H9 (cell line): ENCODE data around the gene BIRC7. TPM values are rescaled to one million over a fixed set of nuclear protein-coding genes. Genes with fewer than 3 reads are reported as not detected.

ENCODE experiments used
- DNase-seq: peaks from one replicate; pipeline ENCODE4 v3.0.0-alpha.2; 2017
- H2AFZ ChIP-seq: one replicate; pipeline ENCODE4 v1.6.1; 2013; ENCODE audit warnings: mild to moderate bottlenecking, low read length, control low read depth, moderate library complexity
- H2AK5ac ChIP-seq: 2 replicates; pipeline ENCODE4 v1.6.1; 2013; ENCODE audit warnings: low read length, control low read depth, mixed read lengths; ENCODE audit not compliant: insufficient read length
- H2BK120ac ChIP-seq: one replicate; pipeline ENCODE4 v1.6.1; 2013; ENCODE audit warnings: low read depth, mild to moderate bottlenecking, low read length, control low read depth, inconsistent platforms; ENCODE audit not compliant: poor library complexity, severe bottlenecking
- H2BK12ac ChIP-seq: 2 replicates; pipeline ENCODE4 v1.6.1; 2013; ENCODE audit warnings: low read length, control low read depth, mixed read lengths, low read depth; ENCODE audit not compliant: insufficient read length
- H2BK15ac ChIP-seq: 2 replicates; pipeline ENCODE4 v1.6.1; 2013; ENCODE audit warnings: low read depth, low read length, control low read depth
- H2BK20ac ChIP-seq: one replicate; pipeline ENCODE4 v1.6.1; 2013; ENCODE audit warnings: low read depth, mild to moderate bottlenecking, low read length, control low read depth, inconsistent platforms; ENCODE audit not compliant: poor library complexity, severe bottlenecking
- H2BK5ac ChIP-seq: 2 replicates; pipeline ENCODE4 v1.6.1; 2013; ENCODE audit warnings: low read length, control low read depth, mixed read lengths; ENCODE audit not compliant: insufficient read length
- H3K14ac ChIP-seq: 2 replicates; pipeline ENCODE4 v1.6.1; 2013; ENCODE audit warnings: low read length, control low read depth; ENCODE audit not compliant: insufficient read depth
- H3K18ac ChIP-seq: 2 replicates; pipeline ENCODE4 v1.6.1; 2013; ENCODE audit warnings: low read depth, mild to moderate bottlenecking, mixed read lengths, low read length, control low read depth; ENCODE audit not compliant: insufficient read length
- H3K23ac ChIP-seq: 2 replicates; pipeline ENCODE4 v1.6.1; 2013; ENCODE audit warnings: low read length, control low read depth, mixed read lengths, low read depth; ENCODE audit not compliant: insufficient read length
- H3K23me2 ChIP-seq: 2 replicates; pipeline ENCODE4 v1.6.1; 2013; ENCODE audit warnings: low read depth, mild to moderate bottlenecking, mixed read lengths, low read length, control low read depth; ENCODE audit not compliant: insufficient read length, poor library complexity, severe bottlenecking
- H3K27ac ChIP-seq: 2 replicates; pipeline ENCODE4 v1.5.1; 2013; ENCODE audit warnings: low read length, control low read depth, mixed read lengths, low read depth; ENCODE audit not compliant: insufficient read length
- H3K27me3 ChIP-seq: 2 replicates; pipeline ENCODE4 v1.6.1; 2013; ENCODE audit warnings: low read length, control low read depth, inconsistent platforms; ENCODE audit not compliant: insufficient read depth
- H3K4ac ChIP-seq: 2 replicates; pipeline ENCODE4 v1.6.1; 2013; ENCODE audit warnings: low read depth, mild to moderate bottlenecking, control low read depth, inconsistent platforms, low read length, moderate library complexity
- H3K4me1 ChIP-seq: 2 replicates; pipeline ENCODE4 v1.6.1; 2013; ENCODE audit warnings: low read length, control low read depth, inconsistent platforms; ENCODE audit not compliant: insufficient read depth
- H3K4me2 ChIP-seq: 2 replicates; pipeline ENCODE4 v1.6.1; 2013; ENCODE audit warnings: low read length, control low read depth, mixed read lengths; ENCODE audit not compliant: insufficient read length, insufficient read depth
- H3K56ac ChIP-seq: 2 replicates; pipeline ENCODE4 v1.6.1; 2013; ENCODE audit warnings: low read depth, mild to moderate bottlenecking, mixed read lengths, low read length, control low read depth; ENCODE audit not compliant: insufficient read length
- H3K79me1 ChIP-seq: 2 replicates; pipeline ENCODE4 v1.6.1; 2013; ENCODE audit warnings: low read depth, mild to moderate bottlenecking, moderate library complexity, low read length, control low read depth, inconsistent platforms; ENCODE audit not compliant: insufficient read depth, poor library complexity, severe bottlenecking
- H3K79me2 ChIP-seq: 2 replicates; pipeline ENCODE4 v1.6.1; 2013; ENCODE audit warnings: low read length, control low read depth, inconsistent platforms; ENCODE audit not compliant: insufficient read depth
- H3K9ac ChIP-seq: 2 replicates; pipeline ENCODE4 v1.6.1; 2013; ENCODE audit warnings: low read length, control low read depth, mixed read lengths; ENCODE audit not compliant: insufficient read length; ENCODE audit errors: extremely low read depth
- H3K9me3 ChIP-seq: one replicate; pipeline ENCODE4 v1.6.1; 2013; ENCODE audit warnings: low read depth, low read length, inconsistent platforms; ENCODE audit not compliant: control insufficient read depth
- H3T11ph ChIP-seq: one replicate; pipeline ENCODE4 v1.6.1; 2013; ENCODE audit warnings: mild to moderate bottlenecking, low read length, control low read depth, inconsistent platforms
- H4K20me1 ChIP-seq: one replicate; pipeline ENCODE4 v1.6.1; 2013; ENCODE audit not compliant: control insufficient read depth, insufficient read length, insufficient read depth
- H4K5ac ChIP-seq: 2 replicates; pipeline ENCODE4 v1.6.1; 2013; ENCODE audit warnings: low read depth, mild to moderate bottlenecking, mixed read lengths, low read length, control low read depth; ENCODE audit not compliant: insufficient read length
- H4K8ac ChIP-seq: replicated peaks from 2 replicates; pipeline ENCODE4 v1.6.1; 2013; ENCODE audit warnings: low read length, control low read depth, mixed read lengths, low read depth; ENCODE audit not compliant: insufficient read length
- H4K91ac ChIP-seq: 2 replicates; pipeline ENCODE4 v1.6.1; 2013; ENCODE audit warnings: low read depth, mild to moderate bottlenecking, moderate library complexity, mixed read lengths, low read length, control low read depth; ENCODE audit not compliant: insufficient read length
- H3K27ac Mint-ChIP-seq, 3 experiments: 2 replicates in 2 of 3; 3 replicates in 1 of 3; pipeline ENCODE4 v1.8.0; 2020 to 2021; ENCODE audit warnings: mixed read lengths in 3 of 3, mild to moderate bottlenecking in 1 of 3, moderate library complexity in 1 of 3
- H3K27me3 Mint-ChIP-seq: 2 replicates; pipeline ENCODE4 v1.8.0; 2021; ENCODE audit warnings: low read depth, mild to moderate bottlenecking, moderate library complexity, mixed read lengths
- H3K36me3 Mint-ChIP-seq, 3 experiments: 2 replicates in 2 of 3; 3 replicates in 1 of 3; pipeline ENCODE4 v1.8.0; 2020 to 2021; ENCODE audit warnings: low read depth in 3 of 3, mixed read lengths in 3 of 3; ENCODE audit not compliant: insufficient read depth in 1 of 3
- H3K4me1 Mint-ChIP-seq, 2 experiments: 2 replicates each; pipeline ENCODE4 v1.8.0; 2020; ENCODE audit warnings: mixed read lengths in 2 of 2
- H3K4me3 Mint-ChIP-seq, 2 experiments: 2 replicates in 1 of 2; 3 replicates in 1 of 2; pipeline ENCODE4 v1.8.0; 2020 to 2021; ENCODE audit warnings: mild to moderate bottlenecking in 2 of 2, mixed read lengths in 2 of 2, moderate library complexity in 1 of 2
- H3K9me3 Mint-ChIP-seq, 2 experiments: 2 replicates in 1 of 2; 3 replicates in 1 of 2; pipeline ENCODE4 v1.8.0; 2020; ENCODE audit warnings: mild to moderate bottlenecking in 2 of 2, mixed read lengths in 2 of 2, moderate library complexity in 1 of 2
- CTCF ChIP-seq: fragments of 200-600 bp; sonication (generic); conservative IDR thresholded peaks from 3 replicates; pipeline ENCODE4 v1.8.0; 2021; ENCODE audit warnings: antibody characterized with exemption, mild to moderate bottlenecking
- WGBS: extraction: QIAGEN DNeasy Blood & Tissue Kit; methylation state at CpG from one replicate; pipeline ENCODE4 v1.1.7; 2013; ENCODE audit warnings: missing lambda C conversion rate, low lambda C conversion rate, mixed read lengths; ENCODE audit not compliant: insufficient read length; ENCODE audit errors: extremely low coverage; 5-methylcytosine and 5-hydroxymethylcytosine counted together
- total RNA-seq: library from RNA; stranded (reverse); gene quantifications from 2 replicates; pipeline ENCODE4 v1.2.1, GENCODE V29; 2021

Gene BIRC7
- total RNA-seq, 1 experiment from 2014 or later: not detected

GRCh38 chr20:63227260-63227659 lies 8.4 kb upstream of the BIRC7 start:
- no peaks in the 10 kb centered on the region; the same call in 1 of the 2 replicates for H3K4me1 ChIP-seq
- no peak overlapping the region for H4K5ac ChIP-seq
- H3K4ac ChIP-seq: no peak overlapping the region
- no peaks in the 10 kb centered on the region for H3K79me2 ChIP-seq
- no peak overlapping the region for H3K23ac ChIP-seq
- H2BK20ac ChIP-seq: no peak overlapping the region
- no peak overlapping the region for H2BK15ac ChIP-seq
- no peak overlapping the region for H4K8ac ChIP-seq
- no peak overlapping the region for H3K4me2 ChIP-seq
- WGBS: no CpG with 5 or more reads among the region's 5 CpGs
- peaks cover 23% of the 10 kb centered on the region for H3K27me3 Mint-ChIP-seq
- no peak overlapping the region for H3K4me3 Mint-ChIP-seq
- H4K91ac ChIP-seq: no peak overlapping the region
- H3K27ac Mint-ChIP-seq: no peak overlapping the region
- no peak overlapping the region for H3T11ph ChIP-seq
- no peaks in the 10 kb centered on the region for H3K79me1 ChIP-seq
- no peak overlapping the region for H2BK12ac ChIP-seq
- H3K4me1 Mint-ChIP-seq: peaks cover 25 to 70% of the 10 kb centered on the region in 2 experiments
- H2AK5ac ChIP-seq: no peak overlapping the region
- H3K14ac ChIP-seq: no peak overlapping the region
- H4K20me1 ChIP-seq: no peaks in the 10 kb centered on the region
- no peak overlapping the region for H2BK5ac ChIP-seq
- no peaks in the 10 kb centered on the region for H3K9me3 ChIP-seq
- no peaks in the 10 kb centered on the region for H3K36me3 Mint-ChIP-seq
- H3K27me3 ChIP-seq: no peaks in the 10 kb centered on the region
- H2AFZ ChIP-seq: no peak overlapping the region
- no peak overlapping the region for H3K27ac ChIP-seq
- H3K18ac ChIP-seq: no peak overlapping the region
- no peak overlapping the region for H3K56ac ChIP-seq
- TF ChIP-seq CTCF: no peak
- H3K9ac ChIP-seq: no peak overlapping the region
- H3K23me2 ChIP-seq: no peaks in the 10 kb centered on the region
- H2BK120ac ChIP-seq: no peak overlapping the region
- no peaks in the 10 kb centered on the region; a peak in 1 of 5 replicates for H3K9me3 Mint-ChIP-seq
- no peak for DNase-seq
